Sigmoid colon (tissue), 7 donors: Measurements from ENCODE around the gene TNFRSF1B. TPM values are rescaled to one million over a fixed set of nuclear protein-coding genes. Genes with fewer than 3 reads are reported as not detected.

Experiments used
- DNase-seq: peaks from one replicate; pipeline ENCODE4 v3.0.0-alpha.2; 2019
- H3K27ac ChIP-seq, 4 donors: fragments of 200-600 bp; sonication (generic); one replicate each; pipeline ENCODE4 v1.5.1; 2016 to 2019; ENCODE audit warnings: mild to moderate bottlenecking in 1 of 4
- H3K27me3 ChIP-seq, 3 donors: fragments of 200-600 bp; sonication (generic); one replicate each; pipeline ENCODE4 v1.5.1; 2019; ENCODE audit warnings: mild to moderate bottlenecking in 1 of 3
- H3K36me3 ChIP-seq, 4 donors: fragments of 200-600 bp; sonication (generic); one replicate each; pipeline ENCODE4 v1.5.1; 2016 to 2019
- H3K4me1 ChIP-seq, 4 donors: fragments of 200-600 bp; sonication (generic); one replicate each; pipeline ENCODE4 v1.5.1; 2017 to 2019
- H3K4me3 ChIP-seq, 4 donors: fragments of 200-600 bp; sonication (generic); one replicate each; pipeline ENCODE4 v1.5.1; 2017 to 2019; ENCODE audit warnings: mild to moderate bottlenecking in 2 of 4, moderate library complexity in 1 of 4
- H3K9me3 ChIP-seq, 4 donors: fragments of 200-600 bp in 3 of 4; sonication (generic) in 3 of 4; one replicate each; pipeline versions ENCODE4 v1.5.1 to v1.6.1; 2013 to 2019
- EP300 ChIP-seq, 4 donors: sonication (generic); formaldehyde crosslinking; IDR thresholded peaks; one replicate each; pipeline ENCODE4 v1.6.1; 2017; ENCODE audit warnings: antibody characterized with exemption in 4 of 4
- POLR2A ChIP-seq, 2 donors: fragments of 450-650 bp; IDR thresholded peaks; one replicate each; pipeline ENCODE4 v1.6.1; 2016; ENCODE audit warnings: antibody characterized with exemption in 2 of 2, mild to moderate bottlenecking in 2 of 2, moderate library complexity in 2 of 2
- POLR2AphosphoS5 ChIP-seq, 4 donors: sonication (generic); formaldehyde crosslinking; IDR thresholded peaks; one replicate each; pipeline ENCODE4 v1.6.1; 2017; ENCODE audit warnings: antibody characterized with exemption in 4 of 4
- WGBS, 2 donors: extraction: QIAGEN DNeasy Blood & Tissue Kit; methylation state at CpG; one replicate each; pipeline ENCODE4 v1.1.7; 2013; 5-methylcytosine and 5-hydroxymethylcytosine counted together
- intact Hi-C: fragments of 100-400 bp; cut with DNase I; formaldehyde crosslinking; loops from one replicate; pipeline ENCODE4 v1.15.1; 2023
- polyA plus RNA-seq, 3 donors: library from polyadenylated mRNA; stranded (reverse); fragments of 200-250 nt; gene quantifications; one replicate each; pipeline ENCODE4 v1.2.3, GENCODE V29; 2013
- total RNA-seq, 4 donors: library from RNA; depleted of rRNA; stranded (reverse); fragments of >200 nt; gene quantifications; one replicate each; pipeline ENCODE4 v1.1.0, GENCODE V29; 2016
- TF ChIP-seq, protein P1 (sequence below), 4 experiments: fragments of 450-650 bp in 3 of 4; fragments of 200-600 bp in 1 of 4; IDR thresholded peaks; one replicate each; pipeline ENCODE4 v1.5.1; 2016 to 2019; ENCODE audit warnings: antibody characterized with exemption in 4 of 4, mild to moderate bottlenecking in 3 of 4, moderate library complexity in 2 of 4
- donor health status: healthy with polysubstance abuse.
- donor health status: Bipolar disorder and iron deficiency.
- donor health status: healthy.

Gene TNFRSF1B
- total and polyA plus RNA-seq, 7 donors = 4.2 to 37.2 (median 18.6) TPM

DNA sequence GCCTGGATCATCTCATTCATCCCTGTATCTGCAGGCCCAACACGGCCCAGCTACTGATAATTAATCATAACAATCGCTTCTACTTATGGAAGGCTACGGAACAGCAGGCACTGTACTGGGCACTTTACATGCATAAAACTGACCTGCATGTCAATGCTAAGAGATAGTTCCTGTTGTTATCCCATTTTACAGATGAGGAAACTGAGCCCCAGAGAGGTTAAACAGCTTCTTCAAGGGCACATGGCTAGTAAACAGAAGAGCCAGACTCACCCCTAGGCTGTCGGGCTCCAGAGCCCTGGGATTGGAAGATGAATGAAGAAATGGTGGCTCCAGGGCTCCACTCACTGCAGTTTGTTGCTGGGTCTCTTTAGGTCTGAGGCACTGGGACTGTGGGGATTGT, 35.8 kb downstream of the TNFRSF1B start:
- 94 to 96% methylated on average over 4 of the region's 4 CpGs for WGBS, 2 donors
- no peaks in the 10 kb centered on the region for H3K27me3 ChIP-seq
- DNase-seq = no peak
- no peak for TF ChIP-seq EP300 (IDR thresholded peaks at IDR 0.05)
- TF ChIP-seq, protein P1, sequence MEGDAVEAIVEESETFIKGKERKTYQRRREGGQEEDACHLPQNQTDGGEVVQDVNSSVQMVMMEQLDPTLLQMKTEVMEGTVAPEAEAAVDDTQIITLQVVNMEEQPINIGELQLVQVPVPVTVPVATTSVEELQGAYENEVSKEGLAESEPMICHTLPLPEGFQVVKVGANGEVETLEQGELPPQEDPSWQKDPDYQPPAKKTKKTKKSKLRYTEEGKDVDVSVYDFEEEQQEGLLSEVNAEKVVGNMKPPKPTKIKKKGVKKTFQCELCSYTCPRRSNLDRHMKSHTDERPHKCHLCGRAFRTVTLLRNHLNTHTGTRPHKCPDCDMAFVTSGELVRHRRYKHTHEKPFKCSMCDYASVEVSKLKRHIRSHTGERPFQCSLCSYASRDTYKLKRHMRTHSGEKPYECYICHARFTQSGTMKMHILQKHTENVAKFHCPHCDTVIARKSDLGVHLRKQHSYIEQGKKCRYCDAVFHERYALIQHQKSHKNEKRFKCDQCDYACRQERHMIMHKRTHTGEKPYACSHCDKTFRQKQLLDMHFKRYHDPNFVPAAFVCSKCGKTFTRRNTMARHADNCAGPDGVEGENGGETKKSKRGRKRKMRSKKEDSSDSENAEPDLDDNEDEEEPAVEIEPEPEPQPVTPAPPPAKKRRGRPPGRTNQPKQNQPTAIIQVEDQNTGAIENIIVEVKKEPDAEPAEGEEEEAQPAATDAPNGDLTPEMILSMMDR (IDR thresholded peaks at IDR 0.05) = no peak
- intact Hi-C loops = no loop called here
- no peak overlapping the region for H3K4me3 ChIP-seq
- H3K27ac ChIP-seq = no peak overlapping the region
- peaks cover 0 to 16% (median 0%) of the 10 kb centered on the region in 4 donors for H3K36me3 ChIP-seq
- H3K4me1 ChIP-seq = no peaks in the 10 kb centered on the region
- no peaks in the 10 kb centered on the region for H3K9me3 ChIP-seq

DNA sequence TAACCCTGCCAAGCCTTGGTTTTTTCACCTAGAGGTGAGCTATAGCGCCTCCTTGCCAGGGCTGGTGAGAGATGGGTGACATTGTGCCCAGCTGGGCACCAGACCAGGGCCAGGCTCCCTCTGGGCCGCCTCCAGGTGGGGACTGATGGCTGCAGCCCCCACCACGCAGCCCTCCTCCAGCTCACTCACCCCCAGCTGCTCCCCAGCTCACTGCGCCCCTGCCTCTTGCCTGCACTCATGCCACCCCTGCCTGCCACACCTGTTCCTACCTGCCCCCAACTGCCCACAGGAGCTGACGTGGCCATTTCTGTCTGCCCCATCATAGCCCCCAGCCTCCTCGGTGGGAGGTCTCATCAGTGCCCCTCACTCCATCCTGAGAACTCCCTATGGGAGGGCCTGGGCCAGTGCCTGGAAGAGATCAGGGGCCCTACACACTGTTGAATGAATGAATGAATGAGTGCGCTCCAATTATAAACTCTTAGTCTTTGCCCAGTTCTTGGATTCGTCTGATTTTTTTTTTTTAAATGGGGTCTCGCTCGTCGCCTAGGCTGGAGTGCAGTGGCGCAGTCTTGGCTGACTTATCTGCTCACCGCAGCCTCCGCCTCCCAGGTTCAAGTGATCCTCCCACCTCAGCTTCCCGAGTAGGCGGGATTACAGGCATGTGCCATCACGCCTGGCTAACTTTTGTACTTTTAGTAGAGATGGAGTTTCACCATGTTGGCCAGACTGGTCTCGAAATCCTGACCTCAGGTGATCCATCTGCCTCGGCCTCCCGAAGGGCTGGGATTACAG, 36.6 kb downstream of the TNFRSF1B start:
- TF ChIP-seq POLR2AphosphoS5 (IDR thresholded peaks at IDR 0.05) (no peak), POLR2A (IDR thresholded peaks at IDR 0.05) (no peak)

DNA sequence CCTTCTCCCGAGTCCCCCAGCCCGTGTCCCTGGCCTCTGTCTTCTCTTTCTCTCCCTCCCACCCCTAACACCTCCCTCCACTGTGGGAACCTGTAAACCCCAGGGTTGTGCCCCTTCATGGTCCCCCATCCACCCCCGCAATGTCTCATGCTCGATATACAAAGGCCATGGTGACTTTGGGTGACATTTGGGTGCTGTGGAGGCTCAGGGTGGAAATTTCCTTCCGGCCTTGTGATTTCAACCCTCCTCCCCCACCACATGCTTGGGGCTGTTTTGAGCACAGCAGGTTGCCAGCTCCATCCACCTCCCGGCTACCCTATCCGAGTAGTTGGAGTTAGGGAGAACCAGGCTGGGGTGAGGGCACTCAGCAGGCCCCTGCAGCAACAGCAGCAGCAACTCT, 37.3 kb downstream of the TNFRSF1B start:
- Histone ChIP-seq H3K27ac (no peak overlapping the region), H3K36me3 (peaks cover 0 to 16% (median 0%) of the 10 kb centered on the region in 4 donors), H3K4me3 (no peak overlapping the region), H3K4me1 (peaks cover 0 to 7% (median 3%) of the 10 kb centered on the region in 4 donors), H3K9me3 (no peaks in the 10 kb centered on the region), H3K27me3 (no peaks in the 10 kb centered on the region)
- intact Hi-C loops = no loop called here
- 77 to 89% methylated on average over 7 of the region's 7 CpGs for WGBS, 2 donors
- TF ChIP-seq EP300 (IDR thresholded peaks at IDR 0.05) (no peak), POLR2AphosphoS5 (IDR thresholded peaks at IDR 0.05) (no peak), POLR2A (IDR thresholded peaks at IDR 0.05) (no peak)
- TF ChIP-seq, protein P1 (IDR thresholded peaks at IDR 0.05) = no peak
- DNase-seq = no peak

More for the DNA sequence above, 36.6 kb downstream of the TNFRSF1B start:
- H3K4me3 ChIP-seq = no peak overlapping the region
- intact Hi-C loops = no loop called here
- H3K27me3 ChIP-seq = no peaks in the 10 kb centered on the region
- DNase-seq = no peak
- WGBS, 2 donors = 92 to 95% methylated on average over 20 of the region's 20 CpGs
- peaks cover 0 to 1% (median under 1%) of the 10 kb centered on the region in 4 donors for H3K4me1 ChIP-seq
- no peak overlapping the region for H3K27ac ChIP-seq
- H3K9me3 ChIP-seq = no peaks in the 10 kb centered on the region
- H3K36me3 ChIP-seq = peaks cover 0 to 16% (median 0%) of the 10 kb centered on the region in 4 donors

DNA sequence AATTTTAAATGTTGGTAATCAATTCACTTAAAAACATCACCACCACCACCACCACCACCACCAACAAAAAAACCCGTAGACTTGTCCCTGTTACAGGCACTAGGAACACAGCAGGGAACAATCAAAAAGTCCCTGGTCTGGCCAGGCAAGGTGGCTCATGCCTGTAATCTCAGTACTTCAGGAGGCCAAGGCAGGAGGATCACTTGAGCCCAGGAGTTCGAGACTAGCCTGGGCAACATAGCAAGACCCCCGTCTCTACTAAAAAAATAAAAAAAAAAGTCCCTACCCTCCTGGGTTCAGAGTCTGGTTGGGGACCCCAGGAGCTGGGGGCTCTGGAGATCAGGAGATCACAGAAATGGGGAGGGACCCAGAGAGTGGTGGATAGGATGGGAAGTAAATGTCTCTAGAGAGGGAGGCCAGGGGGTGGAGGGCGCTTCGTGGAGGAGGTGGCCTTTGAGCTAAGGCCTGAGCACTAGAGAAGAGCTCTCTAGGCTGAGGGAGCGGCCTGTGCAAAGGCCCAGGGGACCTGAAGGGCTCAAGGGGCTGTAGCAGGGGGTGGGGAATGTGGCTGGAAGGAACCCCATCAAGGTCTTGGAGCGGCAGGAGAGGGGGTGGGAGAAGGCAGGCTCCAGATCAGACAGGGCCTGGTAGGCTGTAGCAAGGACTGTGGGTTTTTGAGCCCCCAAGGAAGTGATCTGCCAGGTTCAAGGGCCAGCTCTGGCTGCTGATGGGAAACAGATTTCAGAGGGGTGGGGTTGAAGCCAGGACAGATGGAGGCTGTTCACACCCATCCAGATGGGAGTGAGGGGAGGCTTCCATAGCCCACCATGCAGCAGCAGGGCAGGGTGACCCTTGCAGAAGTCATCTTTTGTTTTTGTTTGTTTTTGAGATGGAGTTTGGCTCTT, 38.2 kb downstream of the TNFRSF1B start:
- Histone ChIP-seq H3K9me3 (no peaks in the 10 kb centered on the region), H3K4me1 (peaks cover 0 to 9% (median 3%) of the 10 kb centered on the region in 4 donors), H3K36me3 (peaks cover 0 to 16% (median 0%) of the 10 kb centered on the region in 4 donors), H3K27ac (no peak overlapping the region), H3K27me3 (no peaks in the 10 kb centered on the region), H3K4me3 (no peak overlapping the region)
- intact Hi-C loops = no loop called here
- no peak for DNase-seq
- TF ChIP-seq POLR2AphosphoS5 (IDR thresholded peaks at IDR 0.05) (no peak), POLR2A (IDR thresholded peaks at IDR 0.05) (no peak), EP300 (IDR thresholded peaks at IDR 0.05) (no peak)
- TF ChIP-seq, protein P1 (IDR thresholded peaks at IDR 0.05) = no peak
- WGBS, 2 donors = 86% methylated on average over 7 of the region's 7 CpGs

DNA sequence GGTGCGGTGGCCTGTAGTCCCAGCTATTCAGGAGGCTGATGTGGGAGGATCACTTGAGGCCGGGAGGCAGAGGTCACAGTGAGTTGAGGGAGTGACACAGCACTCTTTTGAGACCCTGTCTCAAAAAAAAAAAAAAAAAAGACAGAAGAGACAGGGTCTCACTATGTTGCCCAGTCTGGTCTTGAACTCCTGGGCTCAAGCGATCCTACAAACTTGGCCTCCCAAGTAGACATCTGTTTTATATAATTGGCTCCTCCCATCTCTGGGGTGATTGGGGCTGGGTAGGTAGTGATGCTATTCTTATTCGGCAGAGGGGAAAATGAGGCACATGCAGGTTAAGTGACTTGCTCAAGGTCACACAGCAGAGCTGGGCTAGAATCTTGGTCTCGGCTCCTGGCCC, 39.4 kb downstream of the TNFRSF1B start:
- no peak for DNase-seq
- 95% methylated on average over 5 of the region's 5 CpGs for WGBS, 2 donors
- intact Hi-C loops = no loop called here
- Histone ChIP-seq H3K36me3 (peaks cover 0 to 16% (median 0%) of the 10 kb centered on the region in 4 donors), H3K4me3 (no peak overlapping the region), H3K4me1 (peaks cover 0 to 9% (median 3%) of the 10 kb centered on the region in 4 donors), H3K27ac (no peak overlapping the region), H3K27me3 (no peaks in the 10 kb centered on the region), H3K9me3 (no peaks in the 10 kb centered on the region)
- TF ChIP-seq POLR2AphosphoS5 (IDR thresholded peaks at IDR 0.05) (no peak), EP300 (IDR thresholded peaks at IDR 0.05) (no peak), POLR2A (IDR thresholded peaks at IDR 0.05) (no peak)
- TF ChIP-seq, protein P1 (IDR thresholded peaks at IDR 0.05) = no peak
